ENCODE results near the gene CAPZA2.

CAPZA2 gene

DNA sequence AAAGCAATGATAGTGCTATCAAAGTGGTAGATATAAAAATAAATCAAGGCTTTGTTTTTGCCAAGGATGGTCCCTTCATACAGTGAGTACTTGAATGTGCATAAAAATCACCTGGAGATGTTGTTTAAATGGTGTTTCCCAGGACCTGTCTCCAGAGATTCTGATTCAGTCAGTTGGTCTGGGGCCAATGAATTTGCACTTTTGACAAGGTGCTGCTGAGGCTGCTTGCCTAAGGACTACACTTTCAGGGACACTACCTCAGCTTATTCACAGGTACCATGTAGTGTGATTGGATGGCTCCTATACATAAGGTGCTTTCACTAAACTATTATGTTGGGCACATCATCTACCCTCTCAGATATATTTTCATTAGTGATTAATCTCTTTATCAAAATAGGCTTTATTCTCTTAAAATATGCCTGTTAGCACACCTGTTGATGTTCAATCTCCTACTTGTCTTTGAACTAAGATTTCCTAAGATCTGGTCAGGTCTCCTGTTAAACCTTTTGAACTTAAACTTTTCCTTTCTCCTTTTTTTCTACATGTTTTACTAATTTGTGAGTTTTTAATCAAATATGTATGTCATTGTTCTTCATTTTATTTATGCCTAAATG, 24.3 kb downstream of the CAPZA2 start:
- no peak overlapping the region for H3K4me3 ChIP-seq (ENCODE audit: low read depth, low read length)
- no peak for TF ChIP-seq CTCF (IDR thresholded peaks at IDR 0.05; ENCODE audit: borderline replicate concordance, insufficient read depth, low read depth, low read length)

DNA sequence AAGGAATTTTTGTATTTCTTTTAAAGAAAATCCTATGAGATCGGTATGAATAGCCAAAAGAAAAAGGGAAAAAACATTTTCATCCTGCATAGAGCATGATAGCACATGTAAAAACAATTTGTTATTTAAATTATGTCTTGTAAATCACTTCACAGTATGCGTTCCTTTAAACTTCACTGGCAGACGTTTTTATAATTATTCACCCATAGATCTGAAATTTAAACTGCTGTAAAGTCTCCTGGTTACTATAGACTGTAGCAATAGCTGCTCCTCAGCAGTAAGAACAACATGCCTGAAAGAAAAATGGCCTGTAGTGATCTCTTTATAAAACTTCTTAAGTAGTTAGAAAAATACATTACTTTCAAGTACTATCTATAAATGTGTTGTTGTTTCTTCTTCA, 26.5 kb downstream of the CAPZA2 start:
- TF ChIP-seq CTCF (IDR thresholded peaks at IDR 0.05; ENCODE audit: borderline replicate concordance, insufficient read depth, low read depth, low read length): no peak
- H3K4me3 ChIP-seq (ENCODE audit: low read depth, low read length): no peak overlapping the region

DNA sequence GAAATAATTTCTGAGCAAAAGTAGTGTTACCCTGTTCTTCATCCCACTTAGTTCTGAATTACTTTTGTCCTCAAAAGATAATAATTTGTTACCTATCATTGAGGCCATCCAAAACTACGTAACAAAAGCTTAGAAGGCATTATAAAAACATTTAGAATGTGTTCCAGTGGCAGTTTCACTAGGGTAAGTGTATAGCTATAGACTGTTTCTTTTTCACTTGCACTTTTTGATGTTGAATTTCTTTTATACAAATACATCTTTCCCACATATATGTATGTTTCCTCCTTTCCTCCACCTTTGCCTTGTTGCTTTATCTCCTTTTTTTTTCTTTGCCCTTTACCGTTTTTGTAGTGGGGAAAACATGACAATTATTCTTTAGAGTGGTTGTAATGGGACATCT, 33.5 kb downstream of the CAPZA2 start:
- TF ChIP-seq CTCF (IDR thresholded peaks at IDR 0.05; ENCODE audit: borderline replicate concordance, insufficient read depth, low read depth, low read length): no peak
- H3K4me3 ChIP-seq (ENCODE audit: low read depth, low read length): no peak overlapping the region

DNA sequence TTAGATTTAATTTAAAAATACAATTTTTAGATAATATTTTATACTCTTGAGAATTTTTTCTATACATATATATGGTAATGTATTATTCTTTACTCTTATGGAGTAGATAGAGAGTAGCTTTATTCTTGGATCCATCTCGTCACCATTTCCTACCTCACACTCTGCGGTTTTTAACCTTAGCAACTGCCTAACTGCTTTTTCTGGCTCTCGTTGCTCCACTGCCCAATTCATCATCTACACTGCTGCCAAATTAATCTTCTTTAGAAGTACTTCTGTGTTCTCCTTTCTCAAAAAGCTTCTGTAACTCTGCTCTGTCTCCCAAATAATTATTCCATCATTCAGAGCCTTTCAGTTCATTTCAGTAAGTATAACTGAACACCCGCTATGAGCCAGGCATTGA, 35.3 kb downstream of the CAPZA2 start:
- H3K4me3 ChIP-seq (ENCODE audit: low read depth, low read length): no peak overlapping the region
- TF ChIP-seq CTCF (IDR thresholded peaks at IDR 0.05; ENCODE audit: borderline replicate concordance, insufficient read depth, low read depth, low read length): no peak

GRCh38 chr7:116899308-116899707, 36.9 kb downstream of the CAPZA2 start:
- no peak for TF ChIP-seq CTCF (IDR thresholded peaks at IDR 0.05; ENCODE audit: borderline replicate concordance, insufficient read depth, low read depth, low read length)
- H3K4me3 ChIP-seq (ENCODE audit: low read depth, low read length): no peak overlapping the region

GRCh38 chr7:116901143-116901542, 38.8 kb downstream of the CAPZA2 start:
- H3K4me3 ChIP-seq (ENCODE audit: low read depth, low read length): no peak overlapping the region
- no peak for TF ChIP-seq CTCF (IDR thresholded peaks at IDR 0.05; ENCODE audit: borderline replicate concordance, insufficient read depth, low read depth, low read length)

- no peak for TF ChIP-seq CTCF (IDR thresholded peaks at IDR 0.05; ENCODE audit: borderline replicate concordance, insufficient read depth, low read depth, low read length)
Observed at GRCh38 chr7:116902867-116903266, 40.5 kb downstream of the CAPZA2 start.

More at GRCh38 chr7:116902867-116903266, 40.5 kb downstream of the CAPZA2 start:
- H3K4me3 ChIP-seq (ENCODE audit: low read depth, low read length): no peak overlapping the region

All from GM12875 (cell line).